DOHH2 (cell line): Measurements from ENCODE around the gene FTSJ3.
A peak's percentile ranks its signal among the peaks of the same experiment; 100 is the strongest.
"Not testable (repeated sequence)": the region's sequence is repeated elsewhere in the genome, so short reads cannot be mapped to it uniquely, and the experiment has no call there.

Source experiments
- H3F3A ChIP-seq: fragments of 200-600 bp; sonication (generic), shearing (Covaris generic); 2 replicates; pipeline ENCODE4 v1.6.0; 2016; ENCODE audit warnings: antibody characterized with exemption, mild to moderate bottlenecking; ENCODE audit not compliant: control insufficient read depth, insufficient read depth
- H3K27ac ChIP-seq: fragments of 200-600 bp; sonication (generic); 2 replicates; pipeline ENCODE4 v1.5.1; 2014; ENCODE audit warnings: low read depth, mild to moderate bottlenecking, low read length, moderate library complexity
- H3K27me3 ChIP-seq: fragments of 200-600 bp; sonication (generic); 2 replicates; pipeline ENCODE4 v1.6.1; 2014; ENCODE audit warnings: mild to moderate bottlenecking, low read length, mixed read lengths; ENCODE audit not compliant: control insufficient read depth
- H3K36me3 ChIP-seq: fragments of 200-600 bp; sonication (generic); 2 replicates; pipeline ENCODE4 v1.6.1; 2014; ENCODE audit warnings: mild to moderate bottlenecking, low read length, moderate library complexity, mixed read lengths; ENCODE audit not compliant: control insufficient read depth
- H3K4me1 ChIP-seq: fragments of 200-600 bp; sonication (generic); 2 replicates; pipeline ENCODE4 v1.6.1; 2014; ENCODE audit warnings: mild to moderate bottlenecking, low read length, mixed read lengths; ENCODE audit not compliant: control insufficient read depth
- H3K4me2 ChIP-seq: fragments of 200-600 bp; sonication (generic); 2 replicates; pipeline ENCODE4 v1.6.0; 2014; ENCODE audit warnings: mild to moderate bottlenecking, low read length, moderate library complexity
- H3K4me3 ChIP-seq: fragments of 200-600 bp; sonication (generic); 2 replicates; pipeline ENCODE4 v1.5.1; 2014; ENCODE audit warnings: mild to moderate bottlenecking, low read length, mixed read lengths
- H3K79me2 ChIP-seq: fragments of 200-600 bp; sonication (generic); 2 replicates; pipeline ENCODE4 v1.6.1; 2014; ENCODE audit warnings: mild to moderate bottlenecking, low read length, mixed read lengths; ENCODE audit not compliant: control insufficient read depth
- H3K9me2 ChIP-seq: fragments of 200-600 bp; sonication (generic); replicated peaks from 2 replicates; pipeline ENCODE4 v1.6.1; 2014; ENCODE audit warnings: mild to moderate bottlenecking, low read length, mixed read lengths; ENCODE audit not compliant: control insufficient read depth
- H3K9me3 ChIP-seq: fragments of 200-600 bp; sonication (generic); 2 replicates; pipeline ENCODE4 v1.6.1; 2014; ENCODE audit warnings: antibody characterized with exemption, low read length, mixed read lengths; ENCODE audit not compliant: control insufficient read depth, insufficient read depth
- H4K20me1 ChIP-seq: fragments of 200-600 bp; sonication (generic); 2 replicates; pipeline ENCODE4 v1.6.0; 2014; ENCODE audit warnings: low read depth, mild to moderate bottlenecking, antibody characterized with exemption, low read length, moderate library complexity; ENCODE audit not compliant: control insufficient read depth, insufficient read depth
- CTCF ChIP-seq: fragments of 200-600 bp; sonication (generic); IDR thresholded peaks from one replicate; pipeline ENCODE4 v1.5.1; 2014; ENCODE audit warnings: antibody characterized with exemption, mild to moderate bottlenecking, low read depth, low read length; ENCODE audit not compliant: poor library complexity, severe bottlenecking
- EZH2phosphoT487 ChIP-seq: fragments of 200-600 bp; sonication (generic); IDR thresholded peaks from 2 replicates; pipeline ENCODE4 v1.6.1; 2017; ENCODE audit warnings: borderline replicate concordance, mild to moderate bottlenecking, antibody characterized with exemption, low read length, moderate library complexity, mixed read lengths

FTSJ3 gene

GRCh38 chr17:63843910-63844677 is 16.6 kb upstream of the FTSJ3 start:
- TF ChIP-seq CTCF (no peak), EZH2phosphoT487 (no peak)
- peak overlapping the region; percentile 87 for H3K4me3 ChIP-seq
- peaks cover 10% of the 10 kb centered on the region for H3K9me3 ChIP-seq
- H3K4me2 ChIP-seq: peak overlapping the region; percentile 97
- peak overlapping the region; percentile 80 for H3K27ac ChIP-seq
- H3K27me3 ChIP-seq: no peaks in the 10 kb centered on the region; the same call in 1 of the 2 replicates
- peaks cover 21% of the 10 kb centered on the region for H3K36me3 ChIP-seq
- no peaks in the 10 kb centered on the region for H3K9me2 ChIP-seq
- no peaks in the 10 kb centered on the region; the same call in 1 of the 2 replicates for H4K20me1 ChIP-seq
- peaks cover 45% of the 10 kb centered on the region for H3K4me1 ChIP-seq
- H3F3A ChIP-seq: peaks cover 19% of the 10 kb centered on the region
- H3K79me2 ChIP-seq: peaks cover 33% of the 10 kb centered on the region

DNA sequence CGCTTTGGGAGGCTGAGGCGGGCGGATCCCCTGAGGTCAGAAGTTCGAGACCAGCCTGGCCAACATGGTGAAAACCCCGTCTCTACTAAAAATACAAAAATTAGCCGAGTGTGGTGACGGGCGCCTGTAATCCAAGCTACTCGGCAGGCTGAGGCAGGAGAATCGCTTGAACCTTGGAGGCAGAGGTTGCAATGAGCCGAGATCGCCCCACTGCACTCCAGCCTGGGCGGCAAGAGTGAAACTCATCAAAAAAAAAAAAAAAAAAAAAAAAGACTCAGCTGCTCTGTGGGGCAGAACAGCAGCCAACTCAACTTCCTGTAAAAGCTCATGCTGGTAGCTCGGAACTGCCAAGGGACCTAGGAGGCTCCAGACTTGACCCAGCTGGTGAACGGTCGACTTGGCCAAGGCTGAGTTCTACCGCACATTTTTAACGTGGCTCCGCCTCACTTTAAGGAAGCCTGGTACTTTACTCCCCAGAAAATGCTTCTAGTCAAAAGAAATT is 16.0 kb upstream of the FTSJ3 start:
- Histone ChIP-seq H3K27ac (peak overlapping the region; percentile 80), H3F3A (peaks cover 19% of the 10 kb centered on the region), H3K4me3 (peak overlapping the region; percentile 87), H3K4me1 (peaks cover 45% of the 10 kb centered on the region), H3K4me2 (peak overlapping the region; percentile 97), H3K79me2 (peaks cover 39% of the 10 kb centered on the region), H3K36me3 (peaks cover 27% of the 10 kb centered on the region)
- not testable (repeated sequence) for H3K9me2 ChIP-seq, H4K20me1 ChIP-seq, H3K27me3 ChIP-seq, H3K9me3 ChIP-seq

DNA sequence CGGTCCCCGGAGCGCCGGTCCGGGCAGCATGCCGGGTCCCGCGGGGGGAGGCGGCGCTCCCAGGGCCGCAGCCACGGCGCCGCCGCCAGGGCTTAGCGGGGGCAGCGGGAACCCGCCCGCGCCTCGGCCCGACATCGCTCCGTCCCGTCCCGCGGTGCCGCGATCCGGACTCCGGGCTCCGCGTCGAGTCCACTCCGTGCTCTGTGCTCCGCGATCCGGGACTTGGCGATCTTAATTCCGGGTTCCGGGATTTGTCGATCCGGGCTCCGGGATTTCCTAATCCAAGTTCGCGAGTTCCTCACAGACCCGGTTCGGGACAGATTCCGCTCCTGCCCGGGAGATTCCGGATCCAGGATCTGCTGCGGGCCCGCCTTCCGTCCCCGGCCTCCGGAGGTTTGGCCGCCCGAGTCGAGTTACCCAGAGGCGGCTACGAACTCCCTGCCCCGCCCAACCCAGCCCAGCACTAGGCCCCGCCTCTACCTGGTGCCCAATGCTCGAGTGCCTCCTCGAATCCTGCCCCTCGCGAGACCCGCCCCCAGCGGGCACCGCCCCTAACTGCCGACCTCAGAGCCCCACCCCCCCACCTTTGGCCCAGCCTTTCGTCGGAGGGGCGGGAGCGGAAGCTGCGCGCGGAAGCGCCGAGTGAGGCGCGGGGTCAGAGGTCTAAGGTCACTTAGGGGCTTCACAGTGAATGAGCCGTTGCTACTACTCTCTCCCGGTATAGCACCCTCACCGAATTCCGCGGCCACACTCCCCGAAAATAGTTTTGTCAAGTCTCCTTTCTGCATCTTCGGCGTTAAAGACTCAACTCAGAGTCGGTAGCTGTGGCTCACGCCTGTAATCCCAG is 15.3 kb upstream of the FTSJ3 start, which contains the start of gene SMARCD2:
SMARCD2 (minus strand) TSS at position 146 of the 847 bp plus-strand sequence; CDS start at position 135, 11 bp downstream.
- no peaks in the 10 kb centered on the region for H3K9me3 ChIP-seq
- H3K4me1 ChIP-seq: peaks cover 41% of the 10 kb centered on the region

More for the DNA sequence above, 15.3 kb upstream of the FTSJ3 start, which contains the start of gene SMARCD2:
- peaks cover 46% of the 10 kb centered on the region for H3K79me2 ChIP-seq
- no peaks in the 10 kb centered on the region for H3K9me2 ChIP-seq
- TF ChIP-seq EZH2phosphoT487 (no peak), CTCF (no peak)
- H3F3A ChIP-seq: peaks cover 19% of the 10 kb centered on the region
- H3K4me2 ChIP-seq: peak within 1 kb of the TSS; percentile 98
- H3K4me3 ChIP-seq: peak within 1 kb of the TSS; percentile 87
- peaks cover 31% of the 10 kb centered on the region for H3K36me3 ChIP-seq
- peak within 1 kb of the TSS; percentile 80 for H3K27ac ChIP-seq
- H3K27me3 ChIP-seq: no peaks in the 10 kb centered on the region
- no peaks in the 10 kb centered on the region; the same call in 1 of the 2 replicates for H4K20me1 ChIP-seq
